ENCODE data around the gene ADAMTS17.

Gene ADAMTS17

DNA sequence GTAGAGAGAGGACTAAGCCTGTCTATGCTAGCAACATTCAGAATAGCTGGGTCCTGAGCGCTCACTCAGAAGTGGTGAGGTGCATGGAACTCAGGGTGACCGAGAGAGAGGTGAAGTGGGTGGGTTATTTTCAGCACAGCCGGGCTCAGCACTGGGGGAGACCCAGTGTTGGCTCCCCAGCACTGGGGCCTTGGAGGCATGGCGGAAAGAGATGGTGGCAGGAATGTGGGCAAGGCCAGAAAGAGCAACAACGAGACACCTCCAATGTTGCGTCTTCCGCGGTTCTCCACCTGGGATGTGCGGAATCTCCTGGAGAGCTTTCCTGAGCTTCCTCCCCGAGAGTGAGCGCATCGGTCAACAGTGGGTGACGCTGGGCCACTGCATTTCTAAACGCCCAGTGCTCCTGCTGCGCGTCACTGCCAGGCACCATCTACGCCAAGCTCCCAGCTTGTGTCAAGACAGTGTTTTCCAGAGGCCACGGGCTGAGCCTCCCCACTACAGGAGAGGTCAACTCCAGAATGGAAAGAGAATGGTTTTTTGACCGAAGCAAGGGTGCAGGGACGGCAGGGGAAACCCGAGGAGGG lies 148.4 kb downstream of the ADAMTS17 start:
- DNase-seq: no peak

GRCh38 chr15:100192097-100193080 lies 149.4 kb downstream of the ADAMTS17 start:
- no peak for DNase-seq

DNA sequence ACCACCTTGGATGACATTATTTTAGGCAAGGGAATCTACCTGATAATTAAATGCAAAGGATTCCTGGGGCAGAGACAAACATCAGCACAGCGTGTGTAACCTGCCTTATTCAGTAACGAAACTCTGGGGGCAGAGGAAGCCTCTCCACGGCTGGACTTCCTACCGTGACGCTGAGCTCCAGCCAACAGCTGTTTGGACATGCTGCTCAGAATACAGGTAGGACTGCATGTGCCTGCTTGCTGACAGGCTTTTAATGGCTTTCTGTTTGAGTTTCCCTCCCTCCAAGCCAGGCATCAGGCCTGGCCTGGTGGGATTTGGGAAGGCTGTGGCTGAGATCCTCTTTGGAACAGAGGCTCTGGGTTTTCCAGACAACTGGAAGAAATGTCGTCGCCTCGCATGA lies 150.6 kb downstream of the ADAMTS17 start:
- no peak for DNase-seq

DNA sequence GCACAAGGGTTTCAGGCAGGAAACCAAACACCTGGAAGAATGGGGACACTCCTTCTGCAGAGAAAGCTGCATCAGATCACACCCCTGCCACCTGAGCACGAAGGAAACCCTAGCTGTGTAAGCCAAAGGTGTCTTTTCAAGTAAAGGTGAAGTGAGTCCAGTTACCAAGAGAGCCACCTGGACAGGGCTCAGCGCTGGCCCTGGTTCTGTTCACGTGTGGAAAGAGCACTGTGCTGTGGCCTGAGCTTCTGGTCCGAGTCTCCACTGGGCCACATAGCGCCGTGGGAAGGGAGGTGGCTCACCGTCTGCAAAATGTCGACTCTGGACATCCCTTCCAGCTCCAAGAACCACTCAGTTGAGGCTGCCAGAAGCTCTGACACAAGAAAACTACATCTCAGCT lies 151.1 kb downstream of the ADAMTS17 start:
- DNase-seq: no peak

- DNase-seq: no peak
These were observed 151.9 kb downstream of the ADAMTS17 start for GRCh38 chr15:100189849-100190248.

GRCh38 chr15:100189319-100189718 lies 152.5 kb downstream of the ADAMTS17 start:
- no peak for DNase-seq

GRCh38 chr15:100187677-100188076 lies 154.1 kb downstream of the ADAMTS17 start:
- no peak for DNase-seq

DNA sequence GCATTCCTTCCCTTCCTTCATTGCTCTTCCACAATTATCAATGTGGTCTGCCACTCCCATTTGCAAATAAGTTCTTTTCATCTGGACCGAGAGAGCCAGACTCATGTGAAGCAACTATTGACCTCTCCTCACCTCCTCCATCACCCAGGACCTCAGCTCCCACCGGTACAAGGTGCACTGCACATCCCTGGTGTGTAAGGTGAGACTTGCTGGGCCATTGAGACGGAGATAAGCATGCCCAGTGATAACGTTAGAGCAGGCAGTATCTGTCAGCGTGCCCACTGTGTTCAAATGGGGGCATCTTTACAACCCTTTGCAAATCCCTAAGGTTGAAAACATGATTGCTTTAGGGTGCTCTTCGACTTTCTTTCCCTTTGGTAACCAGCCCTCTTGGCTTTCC lies 154.8 kb downstream of the ADAMTS17 start:
- no peak for DNase-seq

DNA sequence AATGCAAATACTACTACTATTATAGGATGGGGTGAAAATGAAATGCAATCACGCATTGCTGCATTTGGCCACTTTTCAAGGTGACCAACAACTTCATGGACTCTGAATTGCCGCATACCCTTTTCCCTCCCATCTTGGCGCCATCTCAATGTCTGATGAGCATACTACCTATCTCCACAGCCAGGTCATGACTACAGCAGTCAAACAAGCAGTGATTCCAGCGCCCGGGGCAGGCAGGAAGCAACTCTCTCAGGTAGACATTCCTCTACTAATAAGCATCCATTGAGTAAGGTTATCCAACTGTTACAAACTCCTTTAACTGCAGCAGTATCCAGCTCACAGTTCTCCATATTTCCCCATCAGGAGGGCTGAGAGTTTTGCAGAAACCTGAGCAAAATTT lies 155.4 kb downstream of the ADAMTS17 start:
- DNase-seq: no peak

DNA sequence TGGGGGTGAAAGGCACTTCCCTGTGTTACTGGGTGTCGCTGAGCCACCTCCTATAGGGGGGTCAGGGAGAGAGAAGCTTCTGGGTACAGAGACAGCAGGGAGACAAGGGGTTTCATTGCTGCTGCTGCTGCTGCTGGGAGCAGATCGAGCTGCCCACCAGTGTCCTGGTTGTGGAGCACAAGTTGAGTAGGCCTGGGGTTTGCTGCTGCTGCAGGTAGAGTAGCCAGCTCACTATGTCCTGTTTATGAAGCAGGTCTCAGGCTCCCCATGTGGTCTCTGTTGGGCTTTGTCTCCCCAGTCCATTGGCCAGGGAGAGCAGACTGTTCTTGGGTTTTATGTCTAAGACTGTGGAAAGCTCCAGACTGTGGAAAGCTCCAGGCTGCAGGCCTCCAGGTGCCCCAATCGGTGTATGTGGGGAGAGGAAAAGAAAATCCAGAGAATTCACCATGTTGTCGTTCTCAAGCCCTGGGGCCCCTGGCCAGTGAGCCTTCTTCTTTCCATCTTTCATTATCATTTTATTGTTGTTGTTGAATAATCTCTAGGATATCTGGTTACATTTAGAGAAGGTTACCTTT lies 157.8 kb downstream of the ADAMTS17 start:
- DNase-seq: no peak

- no peak for DNase-seq
These were observed 160.9 kb downstream of the ADAMTS17 start for GRCh38 chr15:100180921-100181320.

DNA sequence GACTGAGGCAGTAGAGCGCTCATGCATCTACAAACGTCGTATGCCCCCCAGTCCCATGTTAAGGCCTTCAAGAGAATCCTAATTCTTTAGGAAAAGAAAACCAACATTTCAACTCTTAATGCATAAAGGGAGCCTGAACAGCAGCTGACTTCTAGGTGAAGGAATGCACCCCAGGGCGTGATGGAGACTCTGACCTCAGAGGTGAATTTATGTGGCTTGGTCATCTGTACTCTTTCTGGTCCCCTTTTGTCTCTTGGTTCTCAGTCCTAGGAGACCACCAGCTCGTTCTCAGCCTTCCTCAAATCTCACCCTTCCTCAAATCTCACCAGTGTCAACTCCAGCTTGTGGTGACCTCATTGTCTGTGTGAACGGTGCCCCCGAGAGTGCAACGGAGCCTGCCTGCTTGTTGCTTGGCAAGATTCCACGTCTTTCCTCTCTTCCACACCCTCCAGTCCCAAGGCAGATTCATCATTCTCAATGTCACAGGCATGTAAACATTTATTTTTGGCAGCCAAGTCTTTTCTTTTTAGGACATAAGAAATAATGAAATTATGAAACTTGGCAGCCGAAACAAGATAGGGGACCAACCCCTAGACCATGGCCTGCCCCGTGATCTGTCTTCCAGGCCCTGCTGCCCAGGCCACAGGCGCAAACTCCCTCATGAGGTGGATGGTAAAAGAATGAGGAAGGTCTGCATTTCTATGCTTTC lies 166.2 kb downstream of the ADAMTS17 start:
- no peak for DNase-seq

GRCh38 chr15:100174904-100175275 lies 166.9 kb downstream of the ADAMTS17 start:
- DNase-seq: no peak

GRCh38 chr15:100174159-100174903 lies 167.4 kb downstream of the ADAMTS17 start:
- no peak for DNase-seq

DNA sequence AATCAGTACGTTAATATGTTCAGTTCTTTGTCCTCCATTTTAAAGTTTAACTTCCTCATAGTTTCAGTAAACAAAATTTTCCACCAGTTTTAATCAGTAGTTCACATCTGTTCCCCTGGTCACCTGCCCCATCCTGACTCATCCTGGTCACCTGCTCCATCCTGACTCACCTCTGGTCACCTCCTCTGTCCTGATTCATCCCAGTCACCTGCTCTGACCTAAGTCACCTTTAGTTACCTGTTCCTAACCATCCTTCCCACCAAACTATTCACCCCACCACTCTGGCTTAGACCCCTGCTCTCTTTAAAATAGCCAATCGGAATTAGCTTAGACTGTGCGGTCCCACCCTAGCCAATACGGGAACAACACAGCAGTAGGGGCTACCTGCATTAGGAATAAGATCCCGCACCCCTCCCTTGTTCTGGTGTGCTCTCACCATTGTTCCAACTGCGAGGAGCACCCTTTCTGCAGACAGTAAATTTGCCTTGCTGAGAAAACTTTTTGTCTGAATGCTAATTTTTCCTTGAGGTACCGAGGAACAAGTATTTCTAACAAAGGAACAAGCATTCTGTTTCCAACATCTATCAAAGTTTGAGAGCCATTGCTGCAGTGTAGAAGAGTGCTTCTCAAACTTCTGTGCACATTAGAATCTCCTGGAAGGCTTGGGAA lies 169.3 kb downstream of the ADAMTS17 start:
- no peak for DNase-seq

DNA sequence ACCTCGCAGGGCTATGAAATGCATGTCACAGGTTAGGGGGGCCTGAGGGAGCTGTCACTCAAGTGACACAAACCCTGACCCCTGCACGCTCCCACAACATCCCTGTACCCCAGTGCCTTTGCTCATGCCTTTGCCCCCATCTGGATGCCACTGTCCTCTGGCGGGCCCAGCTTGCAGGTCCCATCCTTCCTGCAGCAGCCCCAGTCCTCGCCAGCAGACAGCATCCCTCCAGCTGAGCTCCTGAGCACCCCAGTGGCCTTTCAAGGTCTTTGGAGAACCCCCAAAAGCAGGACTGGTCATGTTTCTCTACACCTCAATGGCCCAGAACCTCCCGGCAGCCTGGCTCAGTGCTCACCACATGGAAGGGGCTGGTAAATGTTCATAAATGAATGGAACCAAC lies 170.4 kb downstream of the ADAMTS17 start:
- no peak for DNase-seq

DNA sequence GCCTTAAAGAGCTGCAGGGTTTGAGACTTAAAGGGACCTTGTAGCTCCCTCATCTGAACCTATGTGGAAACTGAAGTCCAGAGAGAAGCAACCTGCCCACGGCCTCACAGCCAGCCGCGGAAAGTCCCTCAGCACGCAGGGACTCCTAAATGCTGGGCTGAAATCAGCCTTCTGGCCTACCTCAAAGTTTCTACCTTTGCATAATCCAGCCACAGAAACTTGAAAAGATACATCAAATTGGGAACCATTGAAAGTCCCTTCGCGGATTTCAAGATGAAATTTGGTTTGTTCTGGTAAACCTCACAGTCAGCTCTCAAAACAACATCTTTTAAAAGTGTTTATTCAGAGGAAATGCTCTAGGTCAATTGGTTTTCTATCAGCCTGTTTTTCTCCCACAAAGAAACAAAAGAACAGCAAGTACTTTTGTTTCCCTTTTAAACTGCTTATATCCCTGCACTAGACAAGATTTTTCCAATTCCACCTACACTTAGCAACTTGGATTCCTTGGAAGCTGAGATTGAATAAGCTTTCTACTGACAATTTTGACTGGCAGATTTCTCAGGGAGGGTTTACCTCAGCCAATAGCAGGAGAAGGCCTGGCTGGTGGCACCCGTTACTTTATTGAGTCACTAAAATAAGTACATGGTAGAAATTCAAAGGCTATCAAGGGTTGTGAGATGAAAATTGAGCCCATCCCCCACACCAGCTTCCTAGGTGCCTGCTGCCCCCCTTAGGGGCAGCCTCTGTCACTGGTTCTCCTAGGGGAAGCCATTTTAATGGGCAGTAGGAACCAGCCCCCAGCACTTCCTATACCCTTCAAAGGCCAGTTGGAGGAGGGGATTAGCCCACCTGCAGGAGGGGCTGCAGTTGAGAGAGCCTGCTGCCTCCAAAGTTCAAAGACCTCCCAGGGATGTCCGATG lies 171.2 kb downstream of the ADAMTS17 start:
- DNase-seq: no peak

DNA sequence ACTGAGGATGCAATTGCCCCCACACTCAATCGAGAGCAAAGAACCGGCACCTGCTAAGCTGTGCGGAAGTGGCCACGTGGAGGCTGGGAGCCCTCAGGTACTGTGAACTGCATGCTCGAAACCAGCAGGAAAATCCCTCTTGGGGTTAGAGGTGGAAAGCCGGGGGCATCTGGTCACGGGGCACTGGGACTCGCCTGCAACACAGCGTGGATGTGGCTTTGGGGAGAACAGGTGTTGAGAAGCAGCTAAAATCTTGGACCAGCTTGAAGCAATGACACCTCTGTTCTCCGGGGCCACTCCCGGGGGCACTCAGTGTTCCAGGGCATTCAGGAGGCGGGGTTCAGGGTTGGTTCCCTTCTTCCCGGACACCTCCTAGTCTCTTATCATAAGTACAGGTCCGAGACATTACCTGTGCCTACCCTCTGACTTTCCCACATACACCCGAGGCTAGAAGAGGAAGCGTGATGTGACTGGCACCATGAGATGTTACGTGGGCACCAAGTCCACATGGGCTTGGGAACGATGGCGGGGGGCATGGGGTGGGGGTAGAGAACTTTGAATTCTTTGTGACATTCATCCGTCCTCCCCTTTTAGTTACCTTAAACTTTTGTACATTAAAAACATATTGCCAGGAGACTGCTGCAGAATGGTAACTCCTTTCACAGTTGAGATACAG lies 172.0 kb downstream of the ADAMTS17 start:
- DNase-seq: no peak

- no peak for DNase-seq
These were observed 173.0 kb downstream of the ADAMTS17 start for GRCh38 chr15:100168787-100169186.

- no peak for DNase-seq
These were observed 173.8 kb downstream of the ADAMTS17 start for GRCh38 chr15:100167884-100168375.
